Loucy (cell line): Measurements from ENCODE around the gene FAM163B.

Experiments
- H2AFZ ChIP-seq: fragments of 200-600 bp; sonication (generic); 2 replicates; pipeline ENCODE4 v1.6.0; 2016; ENCODE audit warnings: antibody characterized with exemption, mild to moderate bottlenecking, low read length, moderate library complexity
- H3F3A ChIP-seq: fragments of 200-600 bp; 2 replicates; pipeline ENCODE4 v1.6.0; 2016; ENCODE audit warnings: antibody characterized with exemption, low read depth, mild to moderate bottlenecking
- H3K27me3 ChIP-seq: fragments of 200-600 bp; sonication (generic); 2 replicates; pipeline ENCODE4 v1.6.1; 2014; ENCODE audit warnings: low read length, mild to moderate bottlenecking; ENCODE audit not compliant: insufficient read depth, poor library complexity, severe bottlenecking
- H3K36me3 ChIP-seq: fragments of 200-600 bp; sonication (generic); 2 replicates; pipeline ENCODE4 v1.6.1; 2016; ENCODE audit warnings: low read length; ENCODE audit not compliant: insufficient read depth
- H3K4me1 ChIP-seq: fragments of 200-600 bp; sonication (generic); 2 replicates; pipeline ENCODE4 v1.5.1; 2014; ENCODE audit warnings: low read length, mild to moderate bottlenecking; ENCODE audit not compliant: insufficient read depth, poor library complexity, severe bottlenecking
- H3K4me2 ChIP-seq: fragments of 200-600 bp; sonication (generic); 2 replicates; pipeline ENCODE4 v1.6.0; 2014; ENCODE audit warnings: antibody characterized with exemption, low read length, low read depth, mild to moderate bottlenecking; ENCODE audit not compliant: poor library complexity, severe bottlenecking
- H3K4me3 ChIP-seq: fragments of 200-600 bp; sonication (generic); 2 replicates; pipeline ENCODE4 v1.5.1; 2014; ENCODE audit warnings: low read length, mild to moderate bottlenecking, mixed read lengths; ENCODE audit not compliant: poor library complexity, severe bottlenecking
- H3K79me2 ChIP-seq: fragments of 200-600 bp; sonication (generic); 2 replicates; pipeline ENCODE4 v1.6.1; 2014; ENCODE audit warnings: low read length; ENCODE audit not compliant: insufficient read depth
- H3K9ac ChIP-seq: fragments of 200-600 bp; sonication (generic); 2 replicates; pipeline ENCODE4 v1.6.0; 2014; ENCODE audit warnings: mild to moderate bottlenecking, low read depth, low read length, moderate library complexity; ENCODE audit not compliant: poor library complexity, severe bottlenecking
- H3K9me2 ChIP-seq: fragments of 200-600 bp; sonication (generic); replicated peaks from 2 replicates; pipeline ENCODE4 v1.6.1; 2016; ENCODE audit warnings: low read depth, low read length, mixed read lengths
- H3K9me3 ChIP-seq: fragments of 200-600 bp; sonication (generic); 2 replicates; pipeline ENCODE4 v1.6.1; 2014; ENCODE audit warnings: mild to moderate bottlenecking, antibody characterized with exemption, low read length, low read depth; ENCODE audit not compliant: insufficient read depth
- H4K20me1 ChIP-seq: fragments of 200-600 bp; sonication (generic); 2 replicates; pipeline ENCODE4 v1.6.0; 2014; ENCODE audit warnings: antibody characterized with exemption, low read length, mild to moderate bottlenecking; ENCODE audit not compliant: insufficient read depth, poor library complexity, severe bottlenecking
- CTCF ChIP-seq: fragments of 200-600 bp; sonication (generic); conservative IDR thresholded peaks from 2 replicates; pipeline ENCODE4 v1.5.1; 2014; ENCODE audit warnings: mild to moderate bottlenecking, antibody characterized with exemption, low read length
- EZH2phosphoT487 ChIP-seq: fragments of 200-600 bp; IDR thresholded peaks from 2 replicates; pipeline ENCODE4 v1.6.1; 2018; ENCODE audit warnings: antibody characterized with exemption, mild to moderate bottlenecking, moderate library complexity, borderline replicate concordance

Gene FAM163B

GRCh38 chr9:133605446-133605845, 3.7 kb downstream of the FAM163B start:
- no peaks in the 10 kb centered on the region for H3K36me3 ChIP-seq

GRCh38 chr9:133604856-133605255, 4.3 kb downstream of the FAM163B start:
- Histone ChIP-seq H3K4me3 (no peak overlapping the region), H3K27me3 (no peaks in the 10 kb centered on the region)

More at GRCh38 chr9:133605446-133605845, 3.7 kb downstream of the FAM163B start:
- H3K4me2 ChIP-seq = no peak overlapping the region
- H3K27me3 ChIP-seq = no peaks in the 10 kb centered on the region
- no peaks in the 10 kb centered on the region for H3K9me3 ChIP-seq
- no peak overlapping the region for H2AFZ ChIP-seq
- TF ChIP-seq EZH2phosphoT487 (no peak), CTCF (no peak)
- no peaks in the 10 kb centered on the region for H3K79me2 ChIP-seq
- no peaks in the 10 kb centered on the region for H3F3A ChIP-seq
- no peaks in the 10 kb centered on the region for H3K9me2 ChIP-seq
- H3K4me3 ChIP-seq = no peak overlapping the region
- no peaks in the 10 kb centered on the region for H4K20me1 ChIP-seq
- peaks cover 6% of the 10 kb centered on the region for H3K4me1 ChIP-seq
- H3K9ac ChIP-seq = no peak overlapping the region

DNA sequence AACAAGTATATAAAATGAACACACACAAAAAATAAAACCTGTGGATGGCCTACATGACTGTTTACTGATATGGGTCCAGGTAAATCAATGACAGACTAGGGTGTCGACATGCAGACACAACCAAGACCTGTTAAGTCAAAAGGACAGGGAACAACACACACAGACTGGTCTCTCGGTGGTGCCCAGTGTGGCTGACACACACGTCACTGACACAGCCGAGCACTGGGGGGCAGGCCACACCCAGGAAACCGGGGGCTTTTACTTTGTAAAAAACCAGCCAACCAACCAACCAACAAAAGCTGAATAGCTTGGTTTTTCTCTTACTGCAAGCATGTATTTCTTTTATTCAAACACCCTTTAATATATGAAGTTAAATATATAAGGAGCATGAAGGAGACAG, 5.0 kb downstream of the FAM163B start:
- Histone ChIP-seq H3K9ac (no peak overlapping the region), H3K27me3 (no peaks in the 10 kb centered on the region), H3K9me3 (no peaks in the 10 kb centered on the region), H2AFZ (no peak overlapping the region), H3K9me2 (no peaks in the 10 kb centered on the region), H3F3A (no peaks in the 10 kb centered on the region), H3K4me2 (no peak overlapping the region), H3K4me3 (no peak overlapping the region), H3K4me1 (peaks cover 6% of the 10 kb centered on the region), H3K79me2 (no peaks in the 10 kb centered on the region), H4K20me1 (no peaks in the 10 kb centered on the region), H3K36me3 (no peaks in the 10 kb centered on the region)
- peak; percentile 68 for TF ChIP-seq CTCF
- TF ChIP-seq EZH2phosphoT487 = no peak

More at GRCh38 chr9:133604856-133605255, 4.3 kb downstream of the FAM163B start:
- peaks cover 6% of the 10 kb centered on the region for H3K4me1 ChIP-seq
- H4K20me1 ChIP-seq = no peaks in the 10 kb centered on the region
- no peaks in the 10 kb centered on the region for H3K36me3 ChIP-seq
- TF ChIP-seq EZH2phosphoT487 (no peak), CTCF (no peak)
- no peaks in the 10 kb centered on the region for H3F3A ChIP-seq
- no peaks in the 10 kb centered on the region for H3K9me3 ChIP-seq
- no peaks in the 10 kb centered on the region for H3K79me2 ChIP-seq
- no peak overlapping the region for H3K9ac ChIP-seq
- H3K4me2 ChIP-seq = no peak overlapping the region
- H2AFZ ChIP-seq = no peak overlapping the region
- H3K9me2 ChIP-seq = no peaks in the 10 kb centered on the region
